Glutamatergic neuron (in vitro differentiated cells): Measurements from ENCODE around the gene PSMB7. TPM values are rescaled to one million over a fixed set of nuclear protein-coding genes. Genes with fewer than 3 reads are reported as not detected.

Source experiments
- DNase-seq: peaks from one replicate; pipeline ENCODE4 v3.0.0; 2022
- H3K27ac Mint-ChIP-seq: one replicate; pipeline ENCODE4 v1.8.0; 2020; ENCODE audit warnings: mild to moderate bottlenecking, mixed read lengths, inconsistent platforms; ENCODE audit not compliant: unreplicated experiment
- H3K27me3 Mint-ChIP-seq: one replicate; pipeline ENCODE4 v1.8.0; 2020; ENCODE audit warnings: mild to moderate bottlenecking, moderate library complexity, mixed read lengths, inconsistent platforms; ENCODE audit not compliant: unreplicated experiment
- H3K36me3 Mint-ChIP-seq: one replicate; pipeline ENCODE4 v1.8.0; 2020; ENCODE audit warnings: mild to moderate bottlenecking, mixed read lengths, inconsistent platforms; ENCODE audit not compliant: unreplicated experiment
- H3K4me1 Mint-ChIP-seq: one replicate; pipeline ENCODE4 v1.8.0; 2020; ENCODE audit warnings: mild to moderate bottlenecking, low read depth, mixed read lengths, inconsistent platforms; ENCODE audit not compliant: unreplicated experiment
- H3K4me3 Mint-ChIP-seq: one replicate; pipeline ENCODE4 v1.8.0; 2020; ENCODE audit warnings: mild to moderate bottlenecking, mixed read lengths, inconsistent platforms; ENCODE audit not compliant: unreplicated experiment
- H3K9me3 Mint-ChIP-seq: one replicate; pipeline ENCODE4 v1.8.0; 2020; ENCODE audit warnings: mild to moderate bottlenecking, moderate library complexity, mixed read lengths, inconsistent platforms; ENCODE audit not compliant: unreplicated experiment
- total RNA-seq: library from RNA; stranded (reverse); fragmentation: NEBNext Ultra II Directional; extraction: Animal tissue kit (Norgen Biotek cat#: 25700); gene quantifications from one replicate; pipeline ENCODE4 v1.2.1, GENCODE V29; 2021; ENCODE audit not compliant: unreplicated experiment
- TF ChIP-seq, protein P1 (sequence below): fragments of 200-600 bp; sonication (generic); IDR thresholded peaks from one replicate; pipeline ENCODE4 v1.5.0; 2021; ENCODE audit not compliant: partially characterized antibody, unreplicated experiment

PSMB7 gene
- total RNA-seq, 1 donor from 2014 or later: 185 TPM

DNA sequence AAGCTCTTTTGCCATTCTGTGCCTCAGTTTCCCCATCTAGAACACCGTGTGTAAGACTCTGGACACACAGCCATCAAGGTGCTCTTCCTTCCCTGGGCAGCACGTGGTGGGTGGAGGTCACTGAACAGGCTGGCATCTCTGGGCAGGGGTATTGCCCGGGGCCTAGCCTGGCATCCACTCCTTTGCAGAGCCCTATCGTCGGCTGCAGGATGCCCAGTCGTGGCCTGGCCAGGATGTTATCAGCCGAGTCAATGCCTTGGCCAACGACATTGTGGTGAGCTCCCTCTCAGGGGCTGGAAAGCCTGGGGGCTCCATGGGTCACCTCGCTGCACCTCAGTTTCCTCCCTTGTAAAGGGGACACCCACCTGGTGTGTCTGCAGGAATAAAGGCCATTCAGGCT is 39.1 kb upstream of the PSMB7 start:
- TF ChIP-seq, protein P1, sequence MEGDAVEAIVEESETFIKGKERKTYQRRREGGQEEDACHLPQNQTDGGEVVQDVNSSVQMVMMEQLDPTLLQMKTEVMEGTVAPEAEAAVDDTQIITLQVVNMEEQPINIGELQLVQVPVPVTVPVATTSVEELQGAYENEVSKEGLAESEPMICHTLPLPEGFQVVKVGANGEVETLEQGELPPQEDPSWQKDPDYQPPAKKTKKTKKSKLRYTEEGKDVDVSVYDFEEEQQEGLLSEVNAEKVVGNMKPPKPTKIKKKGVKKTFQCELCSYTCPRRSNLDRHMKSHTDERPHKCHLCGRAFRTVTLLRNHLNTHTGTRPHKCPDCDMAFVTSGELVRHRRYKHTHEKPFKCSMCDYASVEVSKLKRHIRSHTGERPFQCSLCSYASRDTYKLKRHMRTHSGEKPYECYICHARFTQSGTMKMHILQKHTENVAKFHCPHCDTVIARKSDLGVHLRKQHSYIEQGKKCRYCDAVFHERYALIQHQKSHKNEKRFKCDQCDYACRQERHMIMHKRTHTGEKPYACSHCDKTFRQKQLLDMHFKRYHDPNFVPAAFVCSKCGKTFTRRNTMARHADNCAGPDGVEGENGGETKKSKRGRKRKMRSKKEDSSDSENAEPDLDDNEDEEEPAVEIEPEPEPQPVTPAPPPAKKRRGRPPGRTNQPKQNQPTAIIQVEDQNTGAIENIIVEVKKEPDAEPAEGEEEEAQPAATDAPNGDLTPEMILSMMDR: no peak
- peaks cover 2% of the 10 kb centered on the region for H3K4me1 Mint-ChIP-seq
- no peak overlapping the region for H3K27ac Mint-ChIP-seq
- no peak for DNase-seq
- peaks cover 2% of the 10 kb centered on the region for H3K9me3 Mint-ChIP-seq
- no peak overlapping the region for H3K4me3 Mint-ChIP-seq
- no peaks in the 10 kb centered on the region for H3K36me3 Mint-ChIP-seq
- peaks cover 9% of the 10 kb centered on the region for H3K27me3 Mint-ChIP-seq

DNA sequence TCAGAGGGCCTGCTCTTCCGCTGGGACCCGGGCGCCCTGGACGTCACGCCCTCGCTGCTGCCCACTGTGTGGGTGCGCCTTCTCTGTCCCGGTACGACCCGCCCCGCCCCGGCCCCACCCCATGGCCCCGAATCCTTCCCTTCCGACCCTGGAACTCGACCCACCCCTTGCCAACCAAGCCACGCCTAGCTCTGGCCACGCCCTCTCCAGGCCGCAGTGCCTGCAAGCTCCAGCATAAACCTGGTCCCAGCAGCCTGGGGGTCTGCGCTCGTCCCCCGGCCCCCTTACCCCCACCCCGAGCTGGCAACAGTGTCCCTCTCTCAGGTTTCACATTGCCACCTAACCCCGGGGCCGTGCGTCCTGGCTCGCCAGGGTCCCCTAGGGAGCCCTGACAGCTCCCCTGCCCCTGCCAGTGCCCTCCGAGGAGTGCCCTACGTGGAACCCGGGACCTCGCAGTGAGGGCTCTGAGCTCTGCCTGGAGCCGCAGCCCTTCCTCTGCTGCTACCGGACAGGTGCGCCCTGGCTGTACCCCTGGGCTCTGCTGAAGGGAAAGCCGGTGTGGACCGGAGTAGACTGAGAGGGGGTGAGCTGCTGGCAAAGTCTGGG is 38.4 kb upstream of the PSMB7 start:
- Mint-ChIP-seq H3K36me3 (no peaks in the 10 kb centered on the region), H3K9me3 (peaks cover 2% of the 10 kb centered on the region), H3K27me3 (peaks cover 9% of the 10 kb centered on the region), H3K27ac (no peak overlapping the region), H3K4me3 (no peak overlapping the region), H3K4me1 (peaks cover 2% of the 10 kb centered on the region)
- peak; percentile 66 for DNase-seq
- TF ChIP-seq, protein P1: no peak

DNA sequence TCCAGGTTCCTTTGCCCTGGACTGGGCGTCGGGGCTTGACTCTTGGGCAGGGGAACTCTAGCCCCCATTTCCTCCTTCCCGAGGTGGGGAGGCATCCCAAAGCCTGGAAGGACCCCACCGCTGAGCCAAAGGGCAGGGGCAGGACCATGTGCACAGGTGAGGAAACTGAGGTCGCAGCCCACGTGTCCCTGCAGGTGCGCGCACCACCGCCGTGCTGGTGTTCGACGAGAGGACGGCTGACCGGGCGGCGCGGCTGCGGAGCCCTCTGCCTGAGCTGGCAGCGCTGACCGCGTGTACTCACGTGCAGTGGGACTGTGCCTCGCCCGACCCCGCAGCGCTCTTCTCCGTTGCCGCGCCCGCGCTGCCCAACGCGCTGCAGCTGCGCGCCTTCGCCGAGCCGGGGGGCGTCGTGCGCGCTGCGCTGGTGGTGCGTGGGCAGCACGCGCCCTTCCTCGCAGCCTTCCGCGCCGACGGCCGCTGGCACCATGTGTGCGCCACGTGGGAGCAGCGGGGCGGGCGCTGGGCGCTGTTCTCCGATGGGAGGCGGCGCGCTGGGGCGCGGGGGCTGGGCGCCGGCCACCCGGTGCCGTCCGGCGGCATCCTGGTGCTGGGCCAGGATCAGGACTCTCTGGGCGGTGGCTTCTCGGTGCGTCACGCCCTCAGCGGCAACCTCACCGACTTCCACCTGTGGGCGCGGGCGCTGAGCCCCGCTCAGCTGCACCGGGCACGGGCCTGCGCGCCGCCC is 37.8 kb upstream of the PSMB7 start:
- H3K9me3 Mint-ChIP-seq: peaks cover 2% of the 10 kb centered on the region
- TF ChIP-seq, protein P1: no peak
- H3K27me3 Mint-ChIP-seq: peaks cover 9% of the 10 kb centered on the region
- H3K4me1 Mint-ChIP-seq: peaks cover 2% of the 10 kb centered on the region
- no peak overlapping the region for H3K4me3 Mint-ChIP-seq
- no peak for DNase-seq
- H3K27ac Mint-ChIP-seq: no peak overlapping the region
- no peaks in the 10 kb centered on the region for H3K36me3 Mint-ChIP-seq

DNA sequence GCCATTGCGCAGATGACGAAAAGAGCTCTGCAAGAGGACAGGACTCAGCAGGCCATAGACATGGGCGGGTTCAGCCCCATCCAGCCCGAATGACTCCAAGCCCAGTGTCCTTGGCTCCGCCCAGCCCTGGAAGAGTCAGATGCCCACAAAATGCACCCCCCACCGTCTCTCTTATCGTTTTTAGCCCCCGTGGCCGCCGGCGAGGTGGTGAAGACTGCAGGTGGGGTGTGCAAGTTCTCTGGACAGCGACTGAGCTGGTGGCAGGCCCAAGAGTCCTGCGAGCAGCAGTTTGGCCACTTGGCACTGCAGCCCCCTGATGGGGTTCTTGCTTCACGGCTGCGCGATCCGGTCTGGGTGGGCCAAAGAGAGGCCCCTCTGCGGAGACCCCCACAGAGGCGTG is 37.1 kb upstream of the PSMB7 start:
- H3K27me3 Mint-ChIP-seq: peaks cover 9% of the 10 kb centered on the region
- H3K4me1 Mint-ChIP-seq: peaks cover 2% of the 10 kb centered on the region
- no peak overlapping the region for H3K4me3 Mint-ChIP-seq
- no peak for DNase-seq
- H3K27ac Mint-ChIP-seq: no peak overlapping the region
- H3K36me3 Mint-ChIP-seq: no peaks in the 10 kb centered on the region
- peaks cover 2% of the 10 kb centered on the region for H3K9me3 Mint-ChIP-seq
- TF ChIP-seq, protein P1: no peak
